IPS DF 19.7 (cell line): ENCODE results near the gene CHD3.

Source experiments
- DNase-seq: peaks from one replicate; pipeline ENCODE4 v3.0.0-alpha.2; 2013; ENCODE audit warnings: low read depth, low spot score

Gene CHD3

DNA sequence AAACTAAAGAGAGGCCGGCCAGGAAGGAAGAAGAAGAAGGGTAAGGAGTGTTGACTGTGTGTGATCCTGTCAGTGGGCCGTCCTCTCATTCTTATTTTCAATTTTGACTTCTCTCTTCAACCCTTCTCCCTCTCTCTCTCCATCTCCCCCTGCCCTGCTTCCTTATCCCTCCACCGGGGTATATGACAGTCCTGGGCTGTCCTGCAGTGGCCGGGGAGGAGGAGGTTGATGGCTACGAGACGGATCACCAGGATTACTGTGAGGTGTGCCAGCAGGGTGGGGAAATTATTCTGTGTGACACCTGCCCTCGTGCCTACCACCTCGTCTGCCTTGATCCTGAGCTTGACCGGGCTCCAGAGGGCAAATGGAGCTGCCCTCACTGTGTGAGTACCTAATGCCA lies 5.6 kb downstream of the CHD3 start:
- DNase-seq: no peak

DNA sequence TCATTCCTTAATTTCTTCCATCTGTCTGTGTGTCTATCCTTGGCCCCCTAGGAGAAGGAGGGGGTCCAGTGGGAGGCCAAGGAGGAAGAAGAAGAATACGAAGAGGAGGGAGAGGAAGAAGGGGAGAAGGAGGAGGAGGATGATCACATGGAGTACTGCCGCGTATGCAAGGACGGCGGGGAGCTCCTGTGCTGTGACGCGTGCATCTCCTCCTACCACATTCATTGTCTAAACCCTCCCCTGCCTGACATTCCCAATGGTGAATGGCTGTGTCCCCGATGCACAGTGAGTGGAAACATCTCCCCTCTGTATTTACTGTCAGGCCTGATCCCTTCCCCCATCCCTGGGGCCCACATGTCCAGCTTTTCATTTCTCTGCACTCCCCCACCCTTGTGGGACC lies 6.3 kb downstream of the CHD3 start:
- no peak for DNase-seq

DNA sequence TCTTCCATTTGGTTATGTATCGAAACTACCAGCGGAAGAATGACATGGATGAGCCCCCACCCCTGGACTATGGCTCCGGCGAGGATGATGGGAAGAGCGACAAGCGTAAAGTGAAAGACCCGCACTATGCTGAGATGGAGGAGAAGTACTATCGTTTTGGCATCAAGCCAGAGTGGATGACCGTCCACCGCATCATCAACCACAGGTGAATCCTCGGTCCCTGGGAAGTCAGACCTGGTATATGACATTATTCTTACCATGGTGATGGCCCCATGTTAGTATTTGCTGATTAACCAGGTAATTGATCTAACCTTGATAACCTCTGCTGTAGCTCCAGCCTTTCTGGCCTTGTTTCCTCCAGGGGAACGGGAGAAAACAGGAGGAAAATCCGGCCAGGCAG lies 8.5 kb downstream of the CHD3 start:
- no peak for DNase-seq

DNA sequence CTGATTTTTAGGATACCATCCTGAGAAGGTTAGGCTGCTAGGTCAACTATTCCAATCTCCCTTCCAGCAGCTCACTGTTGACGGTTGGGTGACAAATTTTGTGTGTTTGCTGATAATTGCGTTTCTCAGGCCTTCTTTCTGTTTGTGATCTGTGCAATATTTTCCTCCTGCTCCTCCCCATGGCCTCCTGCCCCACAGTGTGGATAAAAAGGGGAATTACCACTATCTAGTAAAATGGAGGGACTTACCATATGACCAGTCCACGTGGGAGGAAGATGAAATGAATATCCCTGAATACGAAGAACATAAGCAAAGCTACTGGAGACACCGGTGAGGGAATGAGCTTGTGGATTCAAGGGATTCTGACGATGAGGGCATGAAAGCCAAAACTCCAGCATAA lies 9.2 kb downstream of the CHD3 start:
- no peak for DNase-seq

DNA sequence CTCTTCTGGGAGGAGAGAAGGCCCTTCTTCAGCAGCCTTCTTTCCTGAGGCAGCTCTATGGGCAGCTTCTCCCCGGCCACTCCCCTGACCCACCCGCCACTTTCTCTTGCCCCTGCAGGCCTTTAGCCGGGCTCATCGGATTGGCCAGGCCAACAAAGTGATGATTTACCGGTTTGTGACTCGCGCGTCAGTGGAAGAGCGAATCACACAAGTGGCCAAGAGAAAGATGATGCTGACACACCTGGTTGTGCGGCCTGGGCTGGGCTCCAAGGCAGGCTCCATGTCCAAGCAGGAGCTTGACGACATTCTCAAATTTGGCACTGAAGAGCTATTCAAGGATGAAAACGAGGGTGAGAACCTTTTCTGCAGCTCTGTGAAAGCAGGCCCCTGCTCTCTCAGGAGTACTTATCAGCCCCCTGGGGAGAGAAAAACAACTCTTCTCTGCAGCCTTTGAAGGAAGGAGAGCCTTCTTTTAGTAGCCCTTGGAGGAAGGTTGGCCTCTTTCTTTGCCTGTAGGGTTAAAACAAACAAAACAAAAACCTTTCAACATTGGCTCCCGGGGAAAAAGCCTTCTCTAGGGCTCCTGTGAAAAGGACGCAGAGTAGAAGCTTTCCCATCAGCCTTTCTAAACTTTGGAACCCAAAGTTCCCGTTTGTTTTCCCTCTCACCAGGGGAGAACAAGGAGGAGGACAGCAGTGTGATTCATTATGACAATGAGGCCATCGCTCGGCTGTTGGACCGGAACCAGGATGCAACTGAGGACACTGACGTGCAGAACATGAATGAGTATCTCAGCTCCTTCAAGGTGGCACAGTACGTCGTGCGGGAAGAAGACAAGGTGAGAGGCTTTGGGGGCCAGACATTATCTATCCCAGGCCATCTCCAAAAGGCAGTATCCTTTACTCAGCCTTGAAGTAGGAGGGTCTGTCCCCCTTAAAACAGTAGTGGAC lies 14.8 kb downstream of the CHD3 start:
- no peak for DNase-seq

DNA sequence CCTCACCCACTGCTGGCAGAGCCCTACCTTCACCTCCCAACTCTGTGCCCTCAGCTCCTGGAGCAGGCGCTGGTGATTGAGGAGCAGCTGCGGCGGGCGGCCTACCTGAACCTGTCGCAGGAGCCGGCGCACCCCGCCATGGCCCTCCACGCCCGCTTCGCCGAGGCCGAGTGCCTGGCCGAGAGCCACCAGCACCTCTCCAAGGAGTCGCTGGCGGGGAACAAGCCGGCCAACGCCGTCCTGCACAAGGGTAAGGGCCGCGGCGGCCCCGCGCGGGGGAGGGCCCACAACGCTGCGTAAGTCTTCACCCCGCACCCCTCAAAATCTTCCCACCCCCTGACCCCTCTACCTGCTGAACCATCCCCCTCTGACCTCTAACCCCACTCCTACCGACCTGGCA lies 20.5 kb downstream of the CHD3 start:
- no peak for DNase-seq

DNA sequence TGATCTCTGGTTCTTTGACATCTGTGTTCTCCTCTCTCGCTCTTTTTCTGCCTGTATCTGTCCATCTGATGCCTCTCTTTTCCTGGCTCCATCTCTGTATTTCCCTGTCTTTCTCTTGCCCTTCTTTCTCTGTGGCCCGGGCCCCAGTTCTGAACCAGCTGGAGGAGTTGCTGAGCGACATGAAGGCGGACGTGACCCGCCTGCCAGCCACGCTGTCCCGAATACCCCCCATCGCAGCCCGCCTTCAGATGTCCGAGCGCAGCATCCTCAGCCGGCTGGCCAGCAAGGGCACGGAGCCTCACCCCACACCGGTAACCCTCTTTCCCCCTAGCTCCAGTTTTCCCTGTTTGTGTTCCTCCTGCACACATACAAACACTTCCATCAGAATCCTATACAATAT lies 21.7 kb downstream of the CHD3 start:
- no peak for DNase-seq

DNA sequence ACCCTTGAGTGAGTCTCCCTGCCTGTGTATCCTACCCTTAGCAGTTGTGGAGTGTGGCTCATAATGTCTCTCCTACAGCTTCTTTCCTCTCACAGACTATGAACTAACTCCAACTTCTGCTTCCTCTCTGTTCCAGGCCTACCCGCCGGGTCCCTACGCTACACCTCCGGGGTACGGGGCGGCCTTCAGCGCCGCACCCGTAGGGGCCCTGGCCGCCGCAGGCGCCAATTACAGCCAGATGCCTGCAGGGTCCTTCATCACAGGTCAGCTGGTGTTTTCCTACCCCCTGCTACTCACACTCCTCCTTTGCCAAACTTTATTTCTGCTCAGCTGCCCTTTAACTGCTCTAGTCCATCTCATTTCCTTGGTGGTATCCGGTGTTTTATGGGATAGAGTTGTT lies 22.1 kb downstream of the CHD3 start:
- no peak for DNase-seq

DNA sequence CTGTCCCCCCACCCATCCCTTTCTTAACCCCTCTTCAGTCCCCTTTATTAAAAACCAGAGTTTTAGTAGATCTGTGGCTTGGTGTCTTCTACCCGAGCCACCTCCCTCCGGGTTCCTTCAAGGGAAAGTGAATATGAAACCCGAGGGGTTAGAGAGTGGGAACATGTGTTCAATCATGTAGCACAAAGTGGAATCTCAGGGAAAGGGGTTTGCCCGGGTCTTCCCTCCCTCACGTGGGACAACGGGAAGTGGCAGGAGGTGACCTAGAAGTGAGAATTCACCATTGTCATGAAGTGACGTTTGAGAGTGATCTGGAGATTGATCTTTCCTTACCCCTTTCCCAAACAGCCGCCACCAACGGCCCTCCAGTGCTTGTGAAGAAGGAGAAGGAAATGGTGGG lies 22.5 kb downstream of the CHD3 start:
- DNase-seq: no peak

DNA sequence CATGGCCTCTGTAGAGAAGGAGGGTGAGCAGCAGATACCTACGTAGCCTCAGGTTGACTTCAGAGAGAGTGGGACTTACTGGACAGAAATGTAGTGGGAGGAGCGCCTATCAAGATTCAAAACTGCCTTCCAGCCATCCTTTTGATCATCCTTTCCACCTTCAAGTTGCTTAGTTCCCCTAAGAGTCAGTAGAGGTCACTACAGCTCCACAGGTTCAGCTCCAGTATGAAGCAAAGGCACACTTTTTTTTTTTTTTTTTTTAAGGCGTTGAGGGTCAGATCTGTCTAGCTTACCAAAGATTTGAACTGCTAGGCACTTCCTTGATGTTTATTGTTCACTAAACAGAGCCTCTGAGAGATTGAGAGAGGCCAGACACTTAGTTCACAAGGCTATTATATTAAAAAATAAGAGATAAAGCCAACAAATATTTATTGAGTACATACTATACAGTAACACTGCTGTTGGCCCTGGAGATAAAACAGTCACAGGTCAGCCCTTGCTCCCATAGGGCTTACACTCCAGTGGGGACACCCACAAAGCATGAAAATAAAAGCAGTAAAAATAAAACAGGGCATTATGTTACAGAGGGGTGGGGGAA lies 24.4 kb downstream of the CHD3 start:
- DNase-seq: no peak

DNA sequence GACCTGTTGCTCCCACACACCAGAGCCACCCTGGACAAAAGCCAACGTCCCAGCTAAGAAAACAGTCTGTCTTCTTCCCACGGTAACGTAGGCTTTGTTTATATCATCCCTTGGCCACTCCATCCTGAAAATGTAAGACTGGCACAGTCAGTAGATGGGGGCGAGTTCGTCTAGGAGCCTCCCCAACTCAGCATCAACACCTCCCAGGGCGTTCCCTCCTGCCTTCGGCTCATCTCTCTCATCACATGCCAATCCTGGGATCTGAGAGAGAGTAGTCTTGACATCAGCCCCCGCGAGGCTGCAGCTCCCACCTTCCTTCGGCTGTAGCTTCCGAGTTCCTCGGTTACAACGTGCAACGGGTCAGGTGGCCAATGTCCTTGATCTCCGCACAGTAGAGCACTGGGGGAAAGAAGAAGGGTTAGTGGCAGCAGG lies 26.6 kb downstream of the CHD3 start:
- DNase-seq: no peak

DNA sequence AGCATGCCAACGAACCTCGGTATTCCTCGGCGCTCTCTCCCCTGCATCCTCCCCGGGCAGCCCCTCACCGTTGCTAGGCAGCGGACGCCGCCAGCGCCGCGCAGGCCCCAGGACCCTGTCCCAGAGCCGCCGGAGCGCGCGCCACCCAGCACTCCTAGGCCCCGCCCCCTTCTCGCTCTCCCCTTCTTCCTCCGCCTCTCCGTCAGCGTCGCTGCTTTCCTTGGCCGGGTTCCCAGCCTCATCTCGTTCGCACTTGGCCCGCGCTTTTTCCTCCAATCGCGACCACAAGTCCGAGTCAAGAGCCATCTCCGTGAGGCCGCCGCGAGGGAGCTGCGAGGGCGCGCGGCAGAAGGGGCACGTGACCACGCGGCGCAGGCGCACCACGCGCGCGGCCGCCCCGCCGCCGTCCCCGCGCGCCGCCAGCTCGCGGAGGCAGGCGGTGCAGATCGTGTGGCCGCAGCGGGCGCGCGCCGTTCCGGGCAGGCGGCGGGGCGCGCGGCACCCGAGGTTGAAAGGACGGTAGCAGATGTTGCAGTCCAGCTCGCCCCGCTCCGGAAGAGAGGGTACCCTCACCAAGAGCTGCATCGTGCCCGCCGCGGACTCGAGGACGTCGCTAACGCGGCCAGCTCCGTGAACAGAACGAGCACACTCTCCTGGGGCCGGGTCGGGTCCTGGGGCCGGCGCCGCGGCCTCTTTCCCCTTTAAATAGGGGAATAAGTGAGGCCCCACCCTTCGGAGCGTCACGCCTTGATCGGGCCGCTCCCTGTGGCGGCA lies 27.2 kb downstream of the CHD3 start, which contains the start of gene RNF227:
Gene RNF227 (minus strand): TSS at position 679 of the 774 bp plus-strand sequence. CDS start 94 bp downstream, at position 585.
- no peak for DNase-seq

DNA sequence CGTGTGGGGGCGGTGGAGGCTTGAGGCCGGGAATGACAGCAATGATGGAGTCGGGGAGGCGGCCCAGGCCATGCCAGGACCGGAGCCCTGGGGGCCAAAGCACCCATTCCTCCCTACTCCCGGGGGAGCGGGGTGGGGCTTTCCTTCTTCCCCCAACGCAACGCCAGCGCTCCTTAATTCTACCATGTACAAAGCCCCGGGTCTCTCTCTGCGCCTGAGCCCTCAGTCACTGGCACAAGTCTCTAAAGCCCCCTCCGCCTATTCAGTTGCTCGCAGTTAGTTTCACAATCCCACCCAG lies 27.7 kb downstream of the CHD3 start:
- DNase-seq: no peak

DNA sequence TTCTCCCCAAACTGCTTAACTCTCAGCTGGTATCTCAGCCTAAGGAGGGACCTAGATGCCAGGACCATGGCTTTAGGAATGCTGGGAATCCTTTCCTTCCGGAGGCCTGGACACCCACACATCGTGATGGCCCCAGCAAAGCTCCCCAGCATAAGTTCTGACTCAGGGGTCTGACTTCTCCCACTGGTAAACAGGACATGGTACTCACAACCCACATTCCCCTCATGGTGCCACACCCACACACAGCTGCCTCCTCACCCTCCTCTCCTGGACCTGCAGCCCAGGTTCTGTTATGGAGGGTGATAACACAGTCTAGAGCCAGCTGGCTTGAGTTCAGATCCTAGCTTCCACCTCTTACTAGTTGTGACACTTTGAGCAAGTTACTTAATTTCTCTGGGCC lies 28.2 kb downstream of the CHD3 start:
- no peak for DNase-seq

DNA sequence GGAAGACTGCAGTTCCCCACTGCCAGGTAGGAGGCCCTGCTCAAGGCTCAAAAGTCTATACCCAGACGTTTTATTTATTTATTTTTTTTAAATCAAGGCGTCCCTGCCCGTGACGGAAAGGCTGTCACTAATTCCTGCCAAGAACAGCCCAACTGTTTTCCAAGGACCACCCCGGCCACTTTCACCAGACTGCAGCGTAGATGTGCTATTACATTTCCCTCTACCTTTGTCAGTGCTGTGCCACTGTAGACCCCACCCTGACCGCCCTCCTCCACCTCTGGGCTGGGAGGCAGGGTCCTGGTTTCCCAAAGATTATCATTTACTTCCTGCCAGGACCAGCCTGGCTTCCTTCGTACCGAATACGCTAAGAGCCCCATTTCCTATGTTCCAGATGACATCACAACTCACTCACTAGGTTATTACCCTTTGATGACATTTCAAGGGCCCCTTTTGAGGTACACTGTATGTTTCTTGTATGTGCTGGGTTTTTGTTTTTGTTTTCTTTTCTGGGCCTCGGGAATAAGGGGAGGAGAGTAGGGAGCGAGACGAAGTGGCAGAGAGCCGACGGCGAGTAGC lies 33.8 kb downstream of the CHD3 start:
- DNase-seq: no peak

DNA sequence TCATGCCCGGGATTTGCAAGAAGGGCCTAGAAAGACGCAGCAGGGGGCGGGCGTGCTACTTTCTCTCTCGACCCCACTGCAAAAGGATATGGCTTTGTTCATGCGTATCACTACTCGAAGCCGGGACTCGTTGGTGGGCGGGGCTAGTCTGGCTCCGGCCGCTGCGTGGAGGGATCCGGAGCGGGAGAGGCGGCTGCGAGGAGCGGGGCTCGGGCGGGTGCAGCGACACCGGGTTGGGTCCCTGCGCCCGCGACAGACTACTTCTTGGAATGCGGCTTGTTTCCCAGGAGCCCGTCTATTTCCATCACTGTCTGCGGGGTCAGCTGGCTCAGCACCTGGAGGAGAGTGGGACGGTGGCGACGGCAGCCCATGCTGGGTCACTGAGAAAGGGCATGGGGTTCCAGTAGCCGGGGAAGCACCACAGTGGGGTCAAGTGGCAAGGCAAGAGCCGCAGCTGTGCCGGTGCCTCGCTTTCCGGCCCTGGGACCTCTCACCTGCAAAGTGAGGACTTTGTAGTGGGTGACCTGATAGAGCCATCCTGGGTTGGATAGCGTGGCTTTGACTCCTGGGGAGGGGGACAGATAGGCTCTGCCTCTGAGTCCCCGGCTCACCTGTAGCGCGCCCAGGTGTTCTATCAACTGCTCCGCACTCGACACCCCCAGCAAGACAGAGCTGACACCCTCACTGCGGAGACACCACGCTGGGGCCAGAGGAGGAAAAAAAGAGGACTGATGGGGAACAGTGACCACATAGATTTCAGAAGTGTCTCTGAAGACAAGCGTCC lies 34.4 kb downstream of the CHD3 start:
- DNase-seq: no peak

DNA sequence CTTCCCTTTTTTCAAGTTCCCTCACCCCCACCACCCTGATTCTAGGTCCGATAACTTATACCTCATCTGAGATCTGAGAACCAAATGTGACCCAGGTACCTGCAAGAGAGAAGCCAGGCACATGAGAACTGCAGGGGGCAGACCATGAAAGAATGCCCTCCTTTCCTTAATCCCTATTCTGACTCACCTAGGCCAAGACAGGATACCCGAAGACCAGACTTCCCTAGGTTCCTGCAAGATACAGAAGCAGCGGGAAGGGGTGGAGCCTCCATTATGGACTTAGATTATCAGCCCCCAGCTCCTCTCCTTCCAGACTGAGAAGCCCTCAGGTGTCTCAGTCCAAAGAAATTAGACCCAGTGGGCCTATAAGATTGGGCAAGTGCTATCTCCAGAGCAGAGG lies 39.0 kb downstream of the CHD3 start:
- no peak for DNase-seq

DNA sequence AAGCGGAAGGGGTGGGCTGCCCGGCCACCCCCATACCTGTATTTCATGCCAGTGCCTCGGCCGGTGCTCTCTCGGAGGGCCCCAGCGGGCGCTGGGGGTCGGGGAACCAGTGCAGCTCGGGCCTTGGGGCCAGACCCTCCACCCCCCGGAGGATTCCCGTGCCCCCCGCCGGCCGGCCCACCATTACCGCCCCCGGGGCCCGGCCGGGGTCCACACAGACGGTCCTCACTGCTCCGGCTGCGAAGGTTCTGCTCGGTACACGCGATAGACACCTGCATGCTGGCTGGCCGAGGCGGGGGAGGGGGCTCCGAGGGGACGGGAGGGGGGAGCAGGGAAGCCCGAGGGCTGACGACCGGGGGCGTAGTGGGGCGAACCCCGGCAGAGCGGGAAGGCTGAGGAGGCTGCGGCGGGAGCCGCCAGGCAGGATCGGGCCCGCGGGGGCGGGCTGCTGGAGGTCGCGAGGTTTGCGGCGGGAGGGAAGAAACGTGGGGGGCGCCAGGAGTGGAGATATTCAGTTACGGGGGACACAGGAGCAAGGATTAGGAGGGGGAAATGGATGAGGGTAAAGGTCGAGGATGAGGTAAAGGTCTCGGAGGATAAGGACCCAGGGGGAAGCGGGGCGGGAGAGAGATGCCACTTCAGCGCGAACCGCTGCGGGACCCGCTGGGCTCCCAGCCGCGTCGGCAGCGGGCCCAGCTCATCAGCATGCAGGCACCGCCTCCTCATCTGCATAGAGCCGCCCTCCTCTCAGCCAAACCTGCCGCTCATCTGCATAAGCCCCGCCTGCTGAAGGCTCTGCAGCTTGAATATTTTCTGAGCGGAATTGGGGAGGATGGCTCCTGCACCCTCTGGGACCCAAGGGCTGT lies 40.8 kb downstream of the CHD3 start, which contains the start of gene KCNAB3:
Gene KCNAB3 (minus strand): TSS at position 699 of the 866 bp plus-strand sequence. CDS start 421 bp downstream, at position 278.
- no peak for DNase-seq

DNA sequence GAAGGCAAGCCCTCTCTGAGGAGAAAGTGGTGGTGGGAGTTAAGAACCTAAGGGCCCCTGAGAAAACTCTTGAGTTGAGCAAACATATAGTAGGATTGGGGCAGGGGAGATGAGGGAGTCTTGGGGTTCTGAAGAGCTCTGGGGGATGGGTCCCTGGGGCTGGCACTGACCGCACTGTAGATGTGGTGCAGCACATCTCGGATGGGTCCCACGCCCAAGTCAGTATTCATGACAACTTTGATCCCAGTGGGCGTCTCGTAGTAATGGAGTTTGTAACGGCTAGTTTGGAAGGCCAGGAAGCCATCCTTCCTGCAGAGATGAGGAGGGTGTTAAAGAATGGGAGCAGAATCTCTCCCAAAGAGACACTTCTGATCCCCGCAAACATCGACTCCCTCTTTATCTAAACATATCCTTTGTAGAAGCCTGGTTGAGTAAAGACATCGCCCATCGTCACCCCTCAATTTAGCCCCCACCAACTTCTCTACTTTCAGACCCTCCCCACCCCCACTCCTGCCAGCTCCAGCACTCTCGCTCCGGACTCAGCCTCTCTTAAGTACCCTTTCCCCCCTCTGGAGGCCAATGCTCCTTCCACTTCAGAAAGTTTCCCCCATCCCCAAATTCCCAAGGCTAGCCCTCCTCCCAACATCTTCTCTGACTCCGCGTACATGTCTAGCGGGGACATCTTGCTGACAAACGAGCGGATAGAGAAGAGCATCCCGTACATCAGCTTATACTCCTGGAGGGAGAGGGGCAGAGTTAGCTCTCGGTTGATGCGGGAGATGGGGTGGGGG lies 42.4 kb downstream of the CHD3 start:
- no peak for DNase-seq
